H1 (cell line): Measurements from ENCODE around the gene AFF4.

Source experiments
- CREB1 ChIP-seq: IDR thresholded peaks from 2 replicates; pipeline ENCODE4 v1.6.1; 2012; ENCODE audit warnings: inconsistent platforms
- EZH2 ChIP-seq: fragments of 200-600 bp; sonication (generic); IDR thresholded peaks from 2 replicates; pipeline ENCODE4 v1.7.1; 2012; ENCODE audit warnings: low read depth, mild to moderate bottlenecking, moderate library complexity, low read length, inconsistent platforms; ENCODE audit not compliant: severe bottlenecking
- KDM1A ChIP-seq: fragments of 200-600, 300-600 bp; sonication (generic); IDR thresholded peaks from 2 replicates; pipeline ENCODE4 v1.7.1; 2016; ENCODE audit warnings: mild to moderate bottlenecking, low read length, borderline replicate concordance
- NANOG ChIP-seq: IDR thresholded peaks from 2 replicates; pipeline ENCODE4 v1.6.1; 2011; ENCODE audit warnings: low read length, low read depth, mild to moderate bottlenecking, inconsistent platforms; ENCODE audit not compliant: insufficient read depth, poor library complexity, severe bottlenecking
- POLR2A ChIP-seq, 2 experiments: IDR thresholded peaks; 1 replicate in 1 of 2; 2 replicates in 1 of 2; pipeline ENCODE4 v1.6.1; 2011; ENCODE audit warnings: low read depth in 2 of 2, low read length in 2 of 2, mild to moderate bottlenecking in 2 of 2; ENCODE audit errors: control extremely low read depth in 1 of 2
- SIN3A ChIP-seq, 2 experiments: IDR thresholded peaks in 1 of 2; conservative IDR thresholded peaks in 1 of 2; 2 replicates each; pipeline ENCODE4 v1.6.1; 2011 to 2012; ENCODE audit warnings: low read length in 2 of 2, improper control_type of control experiment in 1 of 2, low read depth in 1 of 2, mild to moderate bottlenecking in 1 of 2
- YY1 ChIP-seq: IDR thresholded peaks from 2 replicates; pipeline ENCODE4 v1.6.1; 2011; ENCODE audit warnings: low read depth, mild to moderate bottlenecking, low read length
- TF ChIP-seq, protein P1 (sequence below), 3 experiments: IDR thresholded peaks; 1 replicate in 2 of 3; 2 replicates in 1 of 3; pipeline versions ENCODE4 v1.5.1 to v1.6.1; 2011; ENCODE audit warnings: low read length in 3 of 3, mild to moderate bottlenecking in 3 of 3, inconsistent platforms in 2 of 3, low read depth in 1 of 3, moderate library complexity in 1 of 3; ENCODE audit not compliant: insufficient read depth in 1 of 3; ENCODE audit errors: control extremely low read depth in 1 of 3
- TF ChIP-seq, protein P2 (sequence below): IDR thresholded peaks from 2 replicates; pipeline ENCODE4 v1.6.1; 2012; ENCODE audit warnings: low read length, inconsistent platforms
- TF ChIP-seq, protein P3 (sequence below): IDR thresholded peaks from 2 replicates; pipeline ENCODE4 v1.6.1; 2012; ENCODE audit warnings: inconsistent platforms
- TF ChIP-seq, protein P4 (sequence below): IDR thresholded peaks from 2 replicates; pipeline ENCODE4 v1.6.1; 2011; ENCODE audit warnings: low read length, improper control_type of control experiment

DNA sequence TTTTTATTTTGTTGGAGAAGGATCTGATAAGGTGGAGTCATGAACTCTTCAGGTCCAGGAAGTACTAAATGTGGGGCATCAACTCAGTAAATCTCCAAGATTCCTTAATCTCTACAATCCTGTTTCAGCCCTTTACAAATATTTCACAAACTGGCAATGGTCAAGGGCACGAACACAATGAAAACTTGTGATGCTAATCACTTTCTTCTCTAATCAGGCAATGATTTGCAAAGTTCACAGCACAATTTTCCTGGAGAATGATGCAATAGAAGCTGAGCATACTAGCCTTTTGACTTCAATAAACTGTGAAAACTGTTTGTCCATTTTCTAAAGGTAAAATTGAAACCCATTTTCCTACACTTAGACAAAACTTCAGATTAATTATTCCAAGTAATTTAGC is 114.1 kb downstream of the AFF4 start:
- TF ChIP-seq, protein P1, sequence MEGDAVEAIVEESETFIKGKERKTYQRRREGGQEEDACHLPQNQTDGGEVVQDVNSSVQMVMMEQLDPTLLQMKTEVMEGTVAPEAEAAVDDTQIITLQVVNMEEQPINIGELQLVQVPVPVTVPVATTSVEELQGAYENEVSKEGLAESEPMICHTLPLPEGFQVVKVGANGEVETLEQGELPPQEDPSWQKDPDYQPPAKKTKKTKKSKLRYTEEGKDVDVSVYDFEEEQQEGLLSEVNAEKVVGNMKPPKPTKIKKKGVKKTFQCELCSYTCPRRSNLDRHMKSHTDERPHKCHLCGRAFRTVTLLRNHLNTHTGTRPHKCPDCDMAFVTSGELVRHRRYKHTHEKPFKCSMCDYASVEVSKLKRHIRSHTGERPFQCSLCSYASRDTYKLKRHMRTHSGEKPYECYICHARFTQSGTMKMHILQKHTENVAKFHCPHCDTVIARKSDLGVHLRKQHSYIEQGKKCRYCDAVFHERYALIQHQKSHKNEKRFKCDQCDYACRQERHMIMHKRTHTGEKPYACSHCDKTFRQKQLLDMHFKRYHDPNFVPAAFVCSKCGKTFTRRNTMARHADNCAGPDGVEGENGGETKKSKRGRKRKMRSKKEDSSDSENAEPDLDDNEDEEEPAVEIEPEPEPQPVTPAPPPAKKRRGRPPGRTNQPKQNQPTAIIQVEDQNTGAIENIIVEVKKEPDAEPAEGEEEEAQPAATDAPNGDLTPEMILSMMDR (IDR thresholded peaks at IDR 0.05; ENCODE audit: control extremely low read depth in 1 of 3, insufficient read depth in 1 of 3, low read depth in 1 of 3, low read length in 3 of 3) = no peak
- TF ChIP-seq, protein P2, sequence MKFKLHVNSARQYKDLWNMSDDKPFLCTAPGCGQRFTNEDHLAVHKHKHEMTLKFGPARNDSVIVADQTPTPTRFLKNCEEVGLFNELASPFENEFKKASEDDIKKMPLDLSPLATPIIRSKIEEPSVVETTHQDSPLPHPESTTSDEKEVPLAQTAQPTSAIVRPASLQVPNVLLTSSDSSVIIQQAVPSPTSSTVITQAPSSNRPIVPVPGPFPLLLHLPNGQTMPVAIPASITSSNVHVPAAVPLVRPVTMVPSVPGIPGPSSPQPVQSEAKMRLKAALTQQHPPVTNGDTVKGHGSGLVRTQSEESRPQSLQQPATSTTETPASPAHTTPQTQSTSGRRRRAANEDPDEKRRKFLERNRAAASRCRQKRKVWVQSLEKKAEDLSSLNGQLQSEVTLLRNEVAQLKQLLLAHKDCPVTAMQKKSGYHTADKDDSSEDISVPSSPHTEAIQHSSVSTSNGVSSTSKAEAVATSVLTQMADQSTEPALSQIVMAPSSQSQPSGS = no peak
- TF ChIP-seq SIN3A (conservative IDR thresholded peaks at IDR 0.05 in 1 of 2, IDR thresholded peaks at IDR 0.05 in 1 of 2; ENCODE audit: low read depth in 1 of 2, low read length in 2 of 2) (no peak), POLR2A (IDR thresholded peaks at IDR 0.05; ENCODE audit: control extremely low read depth in 1 of 2, low read depth in 2 of 2, low read length in 2 of 2) (no peak), EZH2 (no peak), NANOG (no peak), YY1 (no peak), CREB1 (no peak), KDM1A (no peak)
- TF ChIP-seq, protein P3, sequence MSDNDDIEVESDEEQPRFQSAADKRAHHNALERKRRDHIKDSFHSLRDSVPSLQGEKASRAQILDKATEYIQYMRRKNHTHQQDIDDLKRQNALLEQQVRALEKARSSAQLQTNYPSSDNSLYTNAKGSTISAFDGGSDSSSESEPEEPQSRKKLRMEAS = no peak
- TF ChIP-seq, protein P4, sequence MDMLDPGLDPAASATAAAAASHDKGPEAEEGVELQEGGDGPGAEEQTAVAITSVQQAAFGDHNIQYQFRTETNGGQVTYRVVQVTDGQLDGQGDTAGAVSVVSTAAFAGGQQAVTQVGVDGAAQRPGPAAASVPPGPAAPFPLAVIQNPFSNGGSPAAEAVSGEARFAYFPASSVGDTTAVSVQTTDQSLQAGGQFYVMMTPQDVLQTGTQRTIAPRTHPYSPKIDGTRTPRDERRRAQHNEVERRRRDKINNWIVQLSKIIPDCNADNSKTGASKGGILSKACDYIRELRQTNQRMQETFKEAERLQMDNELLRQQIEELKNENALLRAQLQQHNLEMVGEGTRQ = no peak
